Measurements from ENCODE around the gene CTTNBP2NL. TPM values are rescaled to one million over a fixed set of nuclear protein-coding genes. Genes with fewer than 3 reads are reported as not detected.
"Not testable (repeated sequence)": the region's sequence is repeated elsewhere in the genome, so short reads cannot be mapped to it uniquely, and the experiment has no call there.

CTTNBP2NL gene
- total RNA-seq, 3 donors from 2014 or later = 61.4 to 90.2 (median 79.6) TPM

DNA sequence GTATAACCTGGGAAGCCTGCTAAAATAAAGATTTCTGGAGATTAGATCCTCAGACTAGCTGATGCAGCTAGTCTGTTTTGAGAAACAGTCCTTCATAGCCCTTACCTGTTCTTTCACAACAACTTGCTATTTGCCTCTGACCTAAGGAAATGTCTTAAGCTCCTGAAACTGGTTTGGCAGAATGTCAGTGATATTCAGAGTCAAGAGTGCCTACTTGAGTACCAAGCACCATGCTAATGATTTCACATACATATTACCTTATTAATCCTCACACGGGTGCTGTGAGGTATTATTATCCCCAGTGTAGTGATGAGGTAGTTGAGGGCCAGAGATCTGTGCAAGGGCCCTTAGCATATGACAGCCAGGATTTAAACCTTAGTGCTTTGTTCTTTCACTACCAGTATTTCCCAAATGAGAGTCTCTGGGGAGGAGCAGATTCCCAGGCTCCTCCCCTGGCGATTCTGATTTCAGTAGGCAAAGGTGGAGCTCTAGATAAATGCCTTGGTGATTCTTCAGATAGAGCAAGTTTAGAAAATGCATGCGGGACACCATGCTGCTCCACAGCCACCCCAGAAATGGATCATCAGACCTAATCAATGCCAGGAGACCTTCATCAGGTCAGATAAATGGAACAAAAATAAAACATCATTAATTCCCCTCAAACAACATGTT lies 65.3 kb downstream of the CTTNBP2NL start:
- Histone ChIP-seq H3K36me3 (ENCODE audit: low read depth) (peaks cover 6% of the 10 kb centered on the region), H3K4me3 (no peak overlapping the region), H3K9me3 (no peaks in the 10 kb centered on the region), H3K4me1 (ENCODE audit: low read depth) (peaks cover 16% of the 10 kb centered on the region)
- intact Hi-C loops (cut with DNase I, micrococcal nuclease) = no loop called here
- ATAC-seq (no peak), DNase-seq (peak in 1 of 3 donors; percentile 31)
- TF ChIP-seq, protein P1, sequence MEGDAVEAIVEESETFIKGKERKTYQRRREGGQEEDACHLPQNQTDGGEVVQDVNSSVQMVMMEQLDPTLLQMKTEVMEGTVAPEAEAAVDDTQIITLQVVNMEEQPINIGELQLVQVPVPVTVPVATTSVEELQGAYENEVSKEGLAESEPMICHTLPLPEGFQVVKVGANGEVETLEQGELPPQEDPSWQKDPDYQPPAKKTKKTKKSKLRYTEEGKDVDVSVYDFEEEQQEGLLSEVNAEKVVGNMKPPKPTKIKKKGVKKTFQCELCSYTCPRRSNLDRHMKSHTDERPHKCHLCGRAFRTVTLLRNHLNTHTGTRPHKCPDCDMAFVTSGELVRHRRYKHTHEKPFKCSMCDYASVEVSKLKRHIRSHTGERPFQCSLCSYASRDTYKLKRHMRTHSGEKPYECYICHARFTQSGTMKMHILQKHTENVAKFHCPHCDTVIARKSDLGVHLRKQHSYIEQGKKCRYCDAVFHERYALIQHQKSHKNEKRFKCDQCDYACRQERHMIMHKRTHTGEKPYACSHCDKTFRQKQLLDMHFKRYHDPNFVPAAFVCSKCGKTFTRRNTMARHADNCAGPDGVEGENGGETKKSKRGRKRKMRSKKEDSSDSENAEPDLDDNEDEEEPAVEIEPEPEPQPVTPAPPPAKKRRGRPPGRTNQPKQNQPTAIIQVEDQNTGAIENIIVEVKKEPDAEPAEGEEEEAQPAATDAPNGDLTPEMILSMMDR (IDR thresholded peaks at IDR 0.05) = no peak

DNA sequence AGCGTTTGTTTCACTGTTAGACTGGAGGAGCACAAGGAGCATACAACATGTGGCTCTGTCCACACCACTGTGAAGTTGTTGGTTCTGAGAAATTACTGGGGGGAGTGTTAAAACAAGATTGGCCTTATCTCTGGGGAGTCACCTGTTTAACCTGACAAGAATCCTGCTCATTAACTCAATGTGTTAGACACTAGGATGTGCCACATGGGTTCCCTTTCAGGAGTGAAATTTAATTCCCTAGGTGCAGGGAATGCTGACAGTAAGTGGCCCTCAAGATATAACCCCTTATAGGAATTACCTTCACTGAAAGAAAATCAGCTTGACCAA lies 66.9 kb downstream of the CTTNBP2NL start:
- ATAC-seq (no peak), DNase-seq (no peak)
- intact Hi-C loops (cut with DNase I, micrococcal nuclease) = no loop called here
- TF ChIP-seq, protein P1 (IDR thresholded peaks at IDR 0.05) = no peak
- no peaks in the 10 kb centered on the region for H3K9me3 ChIP-seq
- H3K4me3 ChIP-seq = no peak overlapping the region
- H3K36me3 ChIP-seq (ENCODE audit: low read depth) = peaks cover 3% of the 10 kb centered on the region
- peaks cover 17% of the 10 kb centered on the region for H3K4me1 ChIP-seq (ENCODE audit: low read depth)

DNA sequence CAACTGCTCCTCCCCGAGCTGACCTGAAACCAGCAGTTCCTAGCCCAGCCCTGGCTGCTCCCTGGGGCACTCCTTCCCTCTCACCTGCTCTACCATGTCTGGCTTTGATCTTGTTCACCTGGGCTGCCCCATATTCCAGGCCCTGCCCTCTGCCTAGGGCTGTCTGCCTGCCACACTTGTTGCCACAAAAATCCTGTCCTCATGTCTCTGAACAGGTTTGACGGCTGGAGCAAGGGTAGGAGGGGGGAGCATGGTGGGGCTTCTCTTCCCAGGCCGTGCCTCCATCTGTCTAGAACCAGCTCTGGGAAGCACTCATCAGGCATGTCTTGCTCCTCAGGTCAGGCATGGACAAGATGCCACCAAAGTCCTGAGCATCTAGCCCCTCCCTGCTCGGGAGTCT lies 68.5 kb downstream of the CTTNBP2NL start:
- DNase-seq = peak; percentile 26 to 56 (median 50)
- intact Hi-C loops (cut with DNase I, micrococcal nuclease) = no loop called here
- TF ChIP-seq, protein P1 (IDR thresholded peaks at IDR 0.05) = no peak
- no peak overlapping the region for H3K4me3 ChIP-seq
- peaks cover 3% of the 10 kb centered on the region for H3K36me3 ChIP-seq (ENCODE audit: low read depth)
- ATAC-seq = peak; percentile 50
- no peaks in the 10 kb centered on the region for H3K9me3 ChIP-seq
- peaks cover 17% of the 10 kb centered on the region for H3K4me1 ChIP-seq (ENCODE audit: low read depth)

DNA sequence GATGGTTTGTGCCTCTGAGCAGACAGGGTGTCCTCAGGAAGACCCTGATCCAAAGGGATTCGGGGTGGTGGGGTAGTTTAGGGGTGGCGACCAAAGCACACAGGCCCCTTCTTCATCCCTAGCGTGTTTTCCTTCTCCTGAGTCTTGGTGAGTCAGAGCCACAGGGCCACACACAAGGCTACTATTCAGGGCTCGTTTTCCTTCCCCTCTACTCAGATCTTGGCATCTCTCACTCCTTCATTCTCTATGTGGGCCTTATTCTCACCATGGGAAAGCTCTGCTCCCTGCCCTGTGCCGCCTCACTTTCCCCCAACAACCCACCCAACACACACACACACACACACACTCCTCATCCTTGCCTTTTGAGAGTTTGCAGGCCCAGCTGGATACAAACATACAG lies 69.1 kb downstream of the CTTNBP2NL start:
- intact Hi-C loops (cut with DNase I, micrococcal nuclease) = loop anchor here (5.0 kb wide), 1 partner anchor 73 kb away; no protein-coding TSS in a partner anchor
- H3K4me3 ChIP-seq = no peak overlapping the region
- TF ChIP-seq, protein P1 (IDR thresholded peaks at IDR 0.05) = no peak
- peaks cover 3% of the 10 kb centered on the region for H3K36me3 ChIP-seq (ENCODE audit: low read depth)
- H3K9me3 ChIP-seq = no peaks in the 10 kb centered on the region
- H3K4me1 ChIP-seq (ENCODE audit: low read depth) = peaks cover 17% of the 10 kb centered on the region
- DNase-seq (no peak), ATAC-seq (peak; percentile 8)

DNA sequence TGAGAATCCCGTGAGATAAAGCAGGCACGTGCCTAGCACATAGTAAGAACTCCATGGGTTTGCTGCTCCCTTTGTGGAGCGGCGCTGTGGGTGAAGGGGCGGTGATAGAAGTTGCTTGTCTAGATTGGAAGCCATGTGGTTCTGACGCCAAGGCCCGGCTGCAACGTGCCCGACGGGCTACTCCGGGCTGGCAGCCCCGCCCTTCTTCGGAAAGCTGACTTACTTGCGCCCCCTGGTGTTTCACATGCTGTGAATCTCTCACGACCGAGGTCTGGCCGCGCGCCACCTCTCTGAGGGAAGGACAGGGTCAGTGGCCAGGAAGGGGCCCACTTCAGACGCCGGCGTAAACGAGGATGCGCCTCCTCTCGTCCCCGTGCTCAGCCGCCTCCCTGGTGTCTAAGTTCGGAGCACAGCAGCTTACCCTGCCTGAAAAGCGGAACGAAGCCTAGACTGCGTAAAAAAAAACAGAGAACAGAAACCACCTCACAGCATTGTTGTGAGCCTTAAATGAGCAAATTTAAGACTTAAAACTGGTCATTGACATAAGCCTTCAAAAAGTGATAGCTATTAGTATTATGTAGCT lies 70.2 kb downstream of the CTTNBP2NL start:
- TF ChIP-seq, protein P1 (IDR thresholded peaks at IDR 0.05) = peak; percentile 67
- peak; percentile 93 for ATAC-seq
- Histone ChIP-seq H3K4me3 (no peak overlapping the region), H3K36me3 (ENCODE audit: low read depth) (peaks cover 3% of the 10 kb centered on the region), H3K4me1 (ENCODE audit: low read depth) (peaks cover 16% of the 10 kb centered on the region), H3K9me3 (no peaks in the 10 kb centered on the region)
- DNase-seq = peak; percentile 94 to 98 (median 95)
- intact Hi-C loops (cut with DNase I, micrococcal nuclease) = loop anchor here (5.0 kb wide), 1 partner anchor 74 kb away; no protein-coding TSS in a partner anchor

DNA sequence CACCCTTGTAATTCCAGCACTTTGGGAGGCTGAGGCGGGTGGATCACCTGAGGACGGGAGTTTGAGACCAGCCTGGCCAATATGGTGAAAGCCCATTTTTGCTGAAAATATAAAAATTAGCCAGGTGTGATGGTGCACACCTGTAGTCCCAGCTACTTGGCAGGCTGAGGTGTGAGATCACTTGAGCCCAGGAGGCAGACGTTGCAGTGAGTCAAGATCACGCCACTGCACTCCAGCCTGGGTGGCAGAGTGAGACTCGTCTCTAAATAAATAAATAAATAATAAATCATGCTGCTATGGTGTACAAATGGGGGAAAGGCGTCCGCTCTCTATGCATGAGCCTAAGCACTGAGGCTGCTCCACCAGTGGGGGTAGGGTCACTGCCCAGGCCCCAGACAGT lies 74.3 kb downstream of the CTTNBP2NL start:
- H3K9me3 ChIP-seq; DNase-seq; H3K4me3 ChIP-seq; H3K36me3 ChIP-seq (ENCODE audit: low read depth); ATAC-seq; intact Hi-C loops (cut with DNase I, micrococcal nuclease): not testable (repeated sequence)
- H3K4me1 ChIP-seq (ENCODE audit: low read depth) = peaks cover 10% of the 10 kb centered on the region
